Endothelial cell of umbilical vein (primary cell): ENCODE measurements around the gene SLC24A3.

Source experiments
- EZH2 ChIP-seq: IDR thresholded peaks from 2 replicates; pipeline ENCODE4 v1.6.1; 2012; ENCODE audit warnings: borderline replicate concordance, low read depth, mild to moderate bottlenecking, moderate library complexity, low read length, inconsistent platforms; ENCODE audit not compliant: severe bottlenecking
- FOS ChIP-seq: IDR thresholded peaks from 2 replicates; pipeline ENCODE4 v1.6.1; 2011; ENCODE audit warnings: mild to moderate bottlenecking, low read length, moderate library complexity, borderline replicate concordance; ENCODE audit not compliant: insufficient read depth
- GATA2 ChIP-seq: IDR thresholded peaks from 2 replicates; pipeline ENCODE4 v1.7.0; 2011; ENCODE audit warnings: low read depth, mild to moderate bottlenecking, moderate library complexity, mixed read lengths, low read length; ENCODE audit not compliant: insufficient read length, insufficient read depth
- JUN ChIP-seq: IDR thresholded peaks from 2 replicates; pipeline ENCODE4 v1.6.1; 2011; ENCODE audit warnings: borderline replicate concordance, low read depth; ENCODE audit not compliant: insufficient read length, insufficient read depth
- MYC ChIP-seq: IDR thresholded peaks from one replicate; pipeline ENCODE4 v1.6.1; 2011; ENCODE audit warnings: mild to moderate bottlenecking, low read depth, low read length
- POLR2A ChIP-seq: IDR thresholded peaks from 2 replicates; pipeline ENCODE4 v1.6.1; 2012; ENCODE audit warnings: low read depth, mild to moderate bottlenecking, control low read depth, low read length
- POLR2AphosphoS5 ChIP-seq: IDR thresholded peaks from 2 replicates; pipeline ENCODE4 v1.6.1; 2012; ENCODE audit warnings: low read depth, mild to moderate bottlenecking, control low read depth, low read length, moderate library complexity; ENCODE audit not compliant: insufficient read depth
- TF ChIP-seq, protein P1 (sequence below), 2 donors: IDR thresholded peaks; 1 replicate in 1 of 2; 2 replicates in 1 of 2; pipeline ENCODE4 v1.5.1; 2011; ENCODE audit warnings: low read length in 2 of 2, mild to moderate bottlenecking in 2 of 2, moderate library complexity in 2 of 2, control low read depth in 1 of 2, inconsistent platforms in 1 of 2, low read depth in 1 of 2; ENCODE audit not compliant: insufficient read depth in 1 of 2; ENCODE audit errors: extremely low read depth in 1 of 2
- TF ChIP-seq, protein P2 (sequence below): IDR thresholded peaks from 2 replicates; pipeline ENCODE4 v1.6.1; 2011; ENCODE audit not compliant: insufficient read depth, insufficient read length

DNA sequence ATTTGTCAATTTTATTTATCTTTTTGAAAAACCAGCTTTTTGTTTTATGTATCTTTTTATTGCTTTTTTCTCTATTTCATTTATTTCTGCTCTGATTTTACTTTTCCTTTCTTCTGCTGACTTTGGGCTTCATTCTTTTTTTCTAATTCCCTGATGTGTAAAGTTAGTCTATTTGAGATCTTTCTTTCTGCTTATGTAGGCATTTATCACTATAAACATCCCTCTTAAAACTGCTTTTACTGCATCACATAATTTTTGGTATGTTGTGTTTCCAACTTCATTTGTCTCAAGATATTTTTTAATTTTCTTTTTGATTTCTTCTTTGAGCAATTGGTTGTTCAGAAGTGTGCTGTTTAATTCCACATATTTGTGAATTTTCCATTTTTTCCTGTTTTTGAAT is 174.8 kb downstream of the SLC24A3 start:
- TF ChIP-seq, protein P1, sequence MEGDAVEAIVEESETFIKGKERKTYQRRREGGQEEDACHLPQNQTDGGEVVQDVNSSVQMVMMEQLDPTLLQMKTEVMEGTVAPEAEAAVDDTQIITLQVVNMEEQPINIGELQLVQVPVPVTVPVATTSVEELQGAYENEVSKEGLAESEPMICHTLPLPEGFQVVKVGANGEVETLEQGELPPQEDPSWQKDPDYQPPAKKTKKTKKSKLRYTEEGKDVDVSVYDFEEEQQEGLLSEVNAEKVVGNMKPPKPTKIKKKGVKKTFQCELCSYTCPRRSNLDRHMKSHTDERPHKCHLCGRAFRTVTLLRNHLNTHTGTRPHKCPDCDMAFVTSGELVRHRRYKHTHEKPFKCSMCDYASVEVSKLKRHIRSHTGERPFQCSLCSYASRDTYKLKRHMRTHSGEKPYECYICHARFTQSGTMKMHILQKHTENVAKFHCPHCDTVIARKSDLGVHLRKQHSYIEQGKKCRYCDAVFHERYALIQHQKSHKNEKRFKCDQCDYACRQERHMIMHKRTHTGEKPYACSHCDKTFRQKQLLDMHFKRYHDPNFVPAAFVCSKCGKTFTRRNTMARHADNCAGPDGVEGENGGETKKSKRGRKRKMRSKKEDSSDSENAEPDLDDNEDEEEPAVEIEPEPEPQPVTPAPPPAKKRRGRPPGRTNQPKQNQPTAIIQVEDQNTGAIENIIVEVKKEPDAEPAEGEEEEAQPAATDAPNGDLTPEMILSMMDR (IDR thresholded peaks at IDR 0.05; ENCODE audit: extremely low read depth in 1 of 2, insufficient read depth in 1 of 2, low read depth in 1 of 2, low read length in 2 of 2) = no peak
- TF ChIP-seq POLR2A (no peak), POLR2AphosphoS5 (no peak), GATA2 (no peak), JUN (no peak), EZH2 (no peak), FOS (no peak), MYC (no peak)
- TF ChIP-seq, protein P2, sequence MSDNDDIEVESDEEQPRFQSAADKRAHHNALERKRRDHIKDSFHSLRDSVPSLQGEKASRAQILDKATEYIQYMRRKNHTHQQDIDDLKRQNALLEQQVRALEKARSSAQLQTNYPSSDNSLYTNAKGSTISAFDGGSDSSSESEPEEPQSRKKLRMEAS = no peak
